A549 treated with AZD2906 at 1 μM for 4 hours (cell line): Measurements from ENCODE around the gene CASP7. TPM values are rescaled to one million over a fixed set of nuclear protein-coding genes. Genes with fewer than 3 reads are reported as not detected.

Experiments
- total RNA-seq: library from RNA; stranded (reverse); fragments of 200-300 nt; extraction: Qiagen RNA extraction; gene quantifications from 5 replicates; pipeline ENCODE4 v1.2.3, GENCODE V29; 2022

CASP7 gene
- total RNA-seq, result 23.5 to 31.9 TPM (median 26.6 TPM) in 5 replicates

GRCh38 chr10:113679463-113680189 is at the start of gene CASP7:
Gene CASP7, plus strand, starts transcription at chr10:113679912. Its CDS starts 17,582 bp downstream, at chr10:113697494.

GRCh38 chr10:113663908-113664307 is 15.8 kb upstream of the CASP7 start, which contains the start of gene NRAP:
Gene NRAP, minus strand, starts transcription at chr10:113664041. Its CDS starts 159 bp downstream, at chr10:113663882.

GRCh38 chr10:113751181-113751732 is 71.5 kb downstream of the CASP7 start, which contains the start of gene PLEKHS1:
Gene PLEKHS1, plus strand, starts transcription at chr10:113751682. Its CDS starts 3,596 bp downstream, at chr10:113755278.

Other genes starting within 250 kb of the CASP7 start
- 0.08 to 0.19 TPM (median 0.10 TPM) in 5 replicates for gene HABP2, start 126.9 kb upstream of the CASP7 start, total RNA-seq
- gene NRAP, start 15.9 kb upstream of the CASP7 start, total RNA-seq, result 0.01 TPM in 1 of 5 replicates, not detected in the others
- 0.02 to 0.06 TPM (median 0.03 TPM) in 4 of 5 replicates, not detected in the other for gene PLEKHS1, start 71.8 kb downstream of the CASP7 start, total RNA-seq
- gene DCLRE1A, start 174.2 kb downstream of the CASP7 start, total RNA-seq, result 8.6 to 10.4 TPM (median 9.1 TPM) in 5 replicates
- 5.5 to 7.1 TPM (median 6.8 TPM) in 5 replicates for gene NHLRC2, start 174.7 kb downstream of the CASP7 start, total RNA-seq